Measurements from ENCODE around the gene ITGA3.

ITGA3 gene

GRCh38 chr17:50120475-50121253 lies 64.8 kb downstream of the ITGA3 start:
- Histone ChIP-seq H3K4me3 (IDR thresholded peaks at IDR 0.05; ENCODE audit: insufficient read depth, low read depth, low read length) (no peak overlapping the region), H4K20me1 (ENCODE audit: insufficient read depth) (no peaks in the 10 kb centered on the region), H3K4me2 (no peak overlapping the region), H3K79me2 (ENCODE audit: insufficient read depth, low read depth) (no peaks in the 10 kb centered on the region), H2AFZ (ENCODE audit: low read depth) (no peak overlapping the region), H3K4me1 (ENCODE audit: low read depth, poor library complexity, severe bottlenecking) (no peaks in the 10 kb centered on the region), H3K27ac (no peak overlapping the region), H3K9ac (no peak overlapping the region), H3K36me3 (ENCODE audit: insufficient read depth) (no peaks in the 10 kb centered on the region), H3K27me3 (ENCODE audit: insufficient read depth, low read depth) (peaks cover 71% of the 10 kb centered on the region)
- TF ChIP-seq CTCF (conservative IDR thresholded peaks at IDR 0.05; ENCODE audit: low read depth, low read length): no peak

- Histone ChIP-seq H2AFZ (ENCODE audit: low read depth) (no peak overlapping the region), H3K27ac (no peak overlapping the region), H4K20me1 (ENCODE audit: insufficient read depth) (no peaks in the 10 kb centered on the region), H3K4me2 (no peak overlapping the region), H3K9ac (no peak overlapping the region), H3K36me3 (ENCODE audit: insufficient read depth) (no peaks in the 10 kb centered on the region), H3K4me3 (IDR thresholded peaks at IDR 0.05; ENCODE audit: insufficient read depth, low read depth, low read length) (no peak overlapping the region), H3K27me3 (ENCODE audit: insufficient read depth, low read depth) (peaks cover 75% of the 10 kb centered on the region), H3K79me2 (ENCODE audit: insufficient read depth, low read depth) (no peaks in the 10 kb centered on the region), H3K4me1 (ENCODE audit: low read depth, poor library complexity, severe bottlenecking) (peaks cover 7% of the 10 kb centered on the region)
- TF ChIP-seq CTCF (conservative IDR thresholded peaks at IDR 0.05; ENCODE audit: low read depth, low read length): no peak
Measured at GRCh38 chr17:50122945-50123344, 67.0 kb downstream of the ITGA3 start.

- Histone ChIP-seq H3K27me3 (ENCODE audit: insufficient read depth, low read depth) (peaks cover 76% of the 10 kb centered on the region), H2AFZ (ENCODE audit: low read depth) (no peak overlapping the region), H3K9ac (no peak overlapping the region), H3K79me2 (ENCODE audit: insufficient read depth, low read depth) (no peaks in the 10 kb centered on the region), H4K20me1 (ENCODE audit: insufficient read depth) (no peaks in the 10 kb centered on the region), H3K27ac (no peak overlapping the region), H3K4me3 (IDR thresholded peaks at IDR 0.05; ENCODE audit: insufficient read depth, low read depth, low read length) (no peak overlapping the region), H3K4me1 (ENCODE audit: low read depth, poor library complexity, severe bottlenecking) (peaks cover 8% of the 10 kb centered on the region), H3K4me2 (no peak overlapping the region), H3K36me3 (ENCODE audit: insufficient read depth) (no peaks in the 10 kb centered on the region)
- TF ChIP-seq CTCF (conservative IDR thresholded peaks at IDR 0.05; ENCODE audit: low read depth, low read length): no peak
Measured at GRCh38 chr17:50123649-50124349, 67.9 kb downstream of the ITGA3 start.

GRCh38 chr17:50125420-50125997 lies 69.6 kb downstream of the ITGA3 start:
- peaks cover 71% of the 10 kb centered on the region for H3K27me3 ChIP-seq (ENCODE audit: insufficient read depth, low read depth)
- H3K4me3 ChIP-seq (IDR thresholded peaks at IDR 0.05; ENCODE audit: insufficient read depth, low read depth, low read length): no peak overlapping the region
- H3K79me2 ChIP-seq (ENCODE audit: insufficient read depth, low read depth): no peaks in the 10 kb centered on the region
- peaks cover 9% of the 10 kb centered on the region for H3K4me1 ChIP-seq (ENCODE audit: low read depth, poor library complexity, severe bottlenecking)
- no peak overlapping the region for H3K9ac ChIP-seq
- no peaks in the 10 kb centered on the region for H3K36me3 ChIP-seq (ENCODE audit: insufficient read depth)
- TF ChIP-seq CTCF (conservative IDR thresholded peaks at IDR 0.05; ENCODE audit: low read depth, low read length): no peak
- no peak overlapping the region for H2AFZ ChIP-seq (ENCODE audit: low read depth)
- no peaks in the 10 kb centered on the region for H4K20me1 ChIP-seq (ENCODE audit: insufficient read depth)
- no peak overlapping the region for H3K4me2 ChIP-seq
- H3K27ac ChIP-seq: no peak overlapping the region
